Smooth muscle cell (in vitro differentiated cells): ENCODE data around the gene MOB3B. TPM values are rescaled to one million over a fixed set of nuclear protein-coding genes. Genes with fewer than 3 reads are reported as not detected.

ENCODE experiments used
- DNase-seq: peaks from one replicate; lab custom pipeline; 2025; ENCODE audit not compliant: unreplicated experiment; lab: John Stamatoyannopoulos, UW
- H2AFZ ChIP-seq: fragments of 200-600 bp; sonication (generic); 2 replicates; pipeline ENCODE4 v1.6.0; 2016; ENCODE audit warnings: antibody characterized with exemption, low read depth, mild to moderate bottlenecking
- H3F3A ChIP-seq: fragments of 200-600 bp; sonication (generic); 2 replicates; pipeline ENCODE4 v1.6.0; 2017; ENCODE audit warnings: antibody characterized with exemption, low read depth
- H3K27ac ChIP-seq: fragments of 200-600 bp; sonication (generic); 2 replicates; pipeline ENCODE4 v1.5.1; 2016; ENCODE audit warnings: low read depth, mild to moderate bottlenecking
- H3K27me3 ChIP-seq: fragments of 200-600 bp; sonication (generic); 2 replicates; pipeline ENCODE4 v1.6.1; 2016; ENCODE audit warnings: low read depth, mild to moderate bottlenecking
- H3K36me3 ChIP-seq: fragments of 200-600 bp; sonication (generic); 2 replicates; pipeline ENCODE4 v1.5.1; 2016; ENCODE audit warnings: low read depth
- H3K4me1 ChIP-seq: fragments of 200-600 bp; sonication (generic); 2 replicates; pipeline ENCODE4 v1.5.1; 2016; ENCODE audit warnings: low read depth
- H3K4me2 ChIP-seq: fragments of 200-600 bp; sonication (generic); 2 replicates; pipeline ENCODE4 v1.6.0; 2016; ENCODE audit warnings: mild to moderate bottlenecking
- H3K4me3 ChIP-seq: fragments of 200-600 bp; sonication (generic); 2 replicates; pipeline ENCODE4 v1.5.1; 2016; ENCODE audit warnings: mild to moderate bottlenecking
- H3K79me2 ChIP-seq: fragments of 200-600 bp; sonication (generic); 2 replicates; pipeline ENCODE4 v1.6.0; 2016; ENCODE audit warnings: low read depth, mild to moderate bottlenecking
- H3K9ac ChIP-seq: fragments of 200-600 bp; sonication (generic); 2 replicates; pipeline ENCODE4 v1.6.0; 2016; ENCODE audit warnings: low read depth
- H3K9me3 ChIP-seq: fragments of 200-600 bp; sonication (generic); replicated peaks from 2 replicates; pipeline ENCODE4 v1.5.1; 2016; ENCODE audit warnings: low read depth
- H4K20me1 ChIP-seq: fragments of 200-600 bp; sonication (generic); 2 replicates; pipeline ENCODE4 v1.6.0; 2016; ENCODE audit warnings: low read depth
- CTCF ChIP-seq: fragments of 200-600 bp; sonication (generic); IDR thresholded peaks from 2 replicates; pipeline ENCODE4 v1.5.1; 2017; ENCODE audit warnings: borderline replicate concordance, mild to moderate bottlenecking, antibody characterized with exemption; ENCODE audit not compliant: insufficient read depth, poor library complexity, severe bottlenecking
- WGBS: methylation state at CpG from one replicate; pipeline ENCODE4 v1.1.7; 2016; ENCODE audit warnings: low lambda C conversion rate; 5-methylcytosine and 5-hydroxymethylcytosine counted together
- polyA plus RNA-seq: library from polyadenylated mRNA; unstranded; fragments of >200 nt; fragmentation: Nextera tagmentation; extraction: Ambion mirVana; gene quantifications from 2 replicates; pipeline ENCODE4 v1.2.1, GENCODE V29; 2016
- total RNA-seq: library from RNA; depleted of rRNA; stranded (reverse); fragments of >200 nt; gene quantifications from 2 replicates; pipeline ENCODE4 v1.2.3, GENCODE V29; 2014

The MOB3B gene
- total and polyA plus RNA-seq, 2 experiments from 2014 or later, result 1.7 to 5.8 TPM

DNA sequence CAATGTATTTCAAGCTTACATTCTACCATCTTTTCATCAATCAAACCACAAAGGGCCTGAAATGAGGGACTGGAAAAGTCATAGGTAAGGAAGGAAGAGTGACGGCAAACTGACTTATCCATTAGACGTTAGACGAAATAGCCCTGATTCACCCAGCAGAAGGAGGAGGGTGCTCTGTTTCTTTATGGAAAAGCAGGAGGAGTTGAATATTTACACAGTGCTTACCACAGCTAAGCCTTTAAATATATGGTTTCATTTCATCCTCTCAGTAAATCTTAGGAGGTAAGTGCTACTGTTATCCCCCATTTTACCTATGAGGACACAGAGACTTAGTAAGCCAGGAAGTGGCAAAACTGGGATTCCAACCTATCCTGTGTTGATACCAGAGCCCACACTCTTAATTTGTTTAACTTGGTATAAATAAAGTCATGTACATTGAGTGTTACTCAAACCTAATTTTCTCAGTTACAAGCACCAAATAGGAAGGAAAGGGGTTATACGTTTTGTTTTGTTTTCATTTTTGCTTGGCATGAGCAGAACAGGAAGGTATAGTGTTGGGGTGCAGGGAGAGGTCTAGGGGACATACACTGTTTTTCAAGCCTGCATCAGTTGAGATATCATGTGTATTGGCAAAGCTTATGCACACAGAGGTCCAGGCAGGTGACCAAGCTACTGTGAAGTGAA lies 103.6 kb downstream of the MOB3B start:
- no peak for DNase-seq
- no peaks in the 10 kb centered on the region for H3K9me3 ChIP-seq
- peak overlapping the region; percentile 16 for H3K9ac ChIP-seq
- H3F3A ChIP-seq, result peaks cover 9% of the 10 kb centered on the region
- H4K20me1 ChIP-seq, result no peaks in the 10 kb centered on the region
- no peaks in the 10 kb centered on the region for H3K36me3 ChIP-seq
- TF ChIP-seq CTCF, result no peak
- peaks cover 28% of the 10 kb centered on the region for H3K4me1 ChIP-seq
- H3K4me3 ChIP-seq, result no peak overlapping the region
- no peak overlapping the region for H2AFZ ChIP-seq
- no peaks in the 10 kb centered on the region for H3K27me3 ChIP-seq
- H3K4me2 ChIP-seq, result peak overlapping the region; percentile 66
- peak overlapping the region; percentile 83 for H3K27ac ChIP-seq
- no peaks in the 10 kb centered on the region for H3K79me2 ChIP-seq
- WGBS, result 18% methylated on average over 4 of the region's 4 CpGs

DNA sequence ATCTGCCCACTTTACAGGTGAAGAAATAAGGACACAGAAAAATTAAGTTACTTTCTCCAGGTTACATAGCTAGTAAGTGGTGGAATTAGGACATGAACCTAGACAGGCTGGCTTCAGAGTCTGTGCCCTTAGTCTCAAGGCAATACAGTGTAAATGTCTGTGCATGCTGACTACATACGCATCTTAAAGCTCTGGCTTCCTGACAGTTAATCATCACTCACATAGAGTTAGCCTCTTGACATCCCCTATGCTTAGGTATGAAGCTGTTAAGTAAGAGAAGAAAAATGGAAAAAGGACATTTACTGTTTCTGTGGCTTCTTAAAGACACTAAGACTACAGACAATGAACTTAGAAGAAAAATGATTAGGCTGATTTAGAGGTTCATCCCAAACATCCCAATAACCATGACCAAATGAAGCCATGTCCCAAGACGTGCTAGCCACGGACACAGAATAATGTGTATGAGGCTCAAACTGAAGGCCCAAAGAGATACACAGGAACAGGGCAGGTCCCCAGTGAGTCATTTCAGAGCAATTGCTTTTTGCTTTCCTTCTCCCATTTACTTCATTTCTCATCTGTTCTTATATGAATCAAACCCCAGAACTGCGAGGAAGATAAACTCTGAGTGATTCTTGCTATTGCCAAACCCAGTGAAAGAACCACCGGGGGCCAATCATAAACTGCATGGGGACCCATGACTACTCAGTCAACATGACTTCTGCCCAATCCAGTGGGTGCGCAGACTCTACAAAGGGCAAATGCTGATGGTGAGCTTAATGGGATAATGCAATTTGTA lies 105.5 kb downstream of the MOB3B start:
- H3K9me3 ChIP-seq, result no peaks in the 10 kb centered on the region
- H2AFZ ChIP-seq, result no peak overlapping the region
- no peaks in the 10 kb centered on the region for H3K79me2 ChIP-seq
- no peak for DNase-seq
- peaks cover 9% of the 10 kb centered on the region for H3F3A ChIP-seq
- peaks cover 18% of the 10 kb centered on the region for H3K4me1 ChIP-seq
- 76% methylated on average over 6 of the region's 6 CpGs for WGBS
- no peak for TF ChIP-seq CTCF
- H3K4me2 ChIP-seq, result peak overlapping the region; percentile 8
- no peaks in the 10 kb centered on the region for H3K36me3 ChIP-seq
- no peak overlapping the region for H3K9ac ChIP-seq
- no peaks in the 10 kb centered on the region for H3K27me3 ChIP-seq
- peak overlapping the region; percentile 44 for H3K27ac ChIP-seq
- no peak overlapping the region for H3K4me3 ChIP-seq
- no peaks in the 10 kb centered on the region for H4K20me1 ChIP-seq

DNA sequence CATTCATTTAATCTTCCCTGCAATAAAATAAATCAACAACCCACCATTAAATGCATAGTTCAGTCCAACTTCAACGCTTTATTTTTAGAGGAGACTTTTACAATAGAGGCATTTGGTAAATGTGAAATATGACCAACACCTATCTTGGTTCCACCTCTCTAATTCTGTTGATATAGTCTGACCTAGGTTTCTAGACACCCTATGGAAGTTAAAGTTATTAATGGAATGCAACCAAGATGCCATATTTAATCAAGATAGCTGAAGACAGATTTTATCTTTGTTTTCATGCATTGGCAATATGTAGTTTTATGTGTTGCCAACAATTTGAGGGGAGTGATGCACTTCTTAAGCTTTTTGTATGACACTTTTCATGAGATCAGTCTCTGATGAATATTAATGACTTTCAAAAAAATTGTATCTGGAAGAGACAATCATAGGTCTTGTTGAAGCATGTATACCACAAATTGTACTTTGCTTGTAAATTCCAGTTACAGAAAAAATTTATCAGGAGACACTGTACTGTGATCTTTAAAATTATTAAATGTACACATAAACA lies 107.3 kb downstream of the MOB3B start:
- no peak overlapping the region for H3K4me2 ChIP-seq
- no peaks in the 10 kb centered on the region for H3K79me2 ChIP-seq
- H3K36me3 ChIP-seq, result no peaks in the 10 kb centered on the region
- no peak for DNase-seq
- H3K27me3 ChIP-seq, result no peaks in the 10 kb centered on the region
- no peaks in the 10 kb centered on the region for H4K20me1 ChIP-seq
- H2AFZ ChIP-seq, result no peak overlapping the region
- no peak overlapping the region for H3K4me3 ChIP-seq
- 97% methylated on average over 1 of the region's 1 CpG for WGBS
- H3K9me3 ChIP-seq, result no peaks in the 10 kb centered on the region
- peaks cover 9% of the 10 kb centered on the region for H3F3A ChIP-seq
- TF ChIP-seq CTCF, result no peak
- peaks cover 18% of the 10 kb centered on the region for H3K4me1 ChIP-seq
- H3K9ac ChIP-seq, result no peak overlapping the region
- H3K27ac ChIP-seq, result no peak overlapping the region
